UCSD-AML1 (cell line): Measurements from ENCODE around the gene MOB2.

Source experiments
- DNase-seq: peaks from one replicate; lab custom pipeline; 2025; ENCODE audit not compliant: unreplicated experiment; lab: John Stamatoyannopoulos, UW

Gene MOB2

DNA sequence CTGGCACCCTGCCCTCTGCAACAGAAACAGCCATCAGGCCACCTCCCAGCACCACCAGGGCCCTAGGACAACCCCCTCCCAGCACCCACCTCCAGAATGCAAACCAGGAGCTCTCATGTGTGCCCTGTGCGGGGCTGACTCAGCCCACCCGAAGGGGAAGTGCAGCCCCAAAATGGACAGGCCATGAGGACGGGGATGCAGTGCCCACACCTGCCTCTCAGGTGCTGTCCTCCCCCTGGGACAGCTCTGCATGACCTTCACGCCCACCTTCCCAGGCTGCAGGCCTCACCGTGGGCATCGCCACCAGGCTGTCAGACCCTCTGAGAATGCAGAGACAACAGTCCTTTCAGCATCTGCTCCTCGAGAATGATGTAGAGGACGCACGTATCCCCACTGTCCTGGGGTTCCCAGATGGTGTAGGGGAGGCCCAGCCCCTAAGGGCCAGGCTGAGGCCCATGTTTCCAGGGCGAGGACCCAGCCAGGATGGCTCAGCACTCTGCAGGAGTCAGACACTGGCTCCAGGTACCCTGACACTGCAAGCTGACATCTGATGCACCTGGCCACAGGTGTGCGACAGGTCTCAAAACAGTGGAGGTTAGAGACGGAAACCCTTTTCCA is 13.5 kb downstream of the MOB2 start:
- DNase-seq, result no peak

- no peak for DNase-seq
Measured at GRCh38 chr11:1472180-1473005, 14.2 kb downstream of the MOB2 start.

GRCh38 chr11:1471736-1472135 is 14.8 kb downstream of the MOB2 start:
- no peak for DNase-seq

- DNase-seq, result no peak
Measured at GRCh38 chr11:1470681-1471611, 15.6 kb downstream of the MOB2 start.

DNA sequence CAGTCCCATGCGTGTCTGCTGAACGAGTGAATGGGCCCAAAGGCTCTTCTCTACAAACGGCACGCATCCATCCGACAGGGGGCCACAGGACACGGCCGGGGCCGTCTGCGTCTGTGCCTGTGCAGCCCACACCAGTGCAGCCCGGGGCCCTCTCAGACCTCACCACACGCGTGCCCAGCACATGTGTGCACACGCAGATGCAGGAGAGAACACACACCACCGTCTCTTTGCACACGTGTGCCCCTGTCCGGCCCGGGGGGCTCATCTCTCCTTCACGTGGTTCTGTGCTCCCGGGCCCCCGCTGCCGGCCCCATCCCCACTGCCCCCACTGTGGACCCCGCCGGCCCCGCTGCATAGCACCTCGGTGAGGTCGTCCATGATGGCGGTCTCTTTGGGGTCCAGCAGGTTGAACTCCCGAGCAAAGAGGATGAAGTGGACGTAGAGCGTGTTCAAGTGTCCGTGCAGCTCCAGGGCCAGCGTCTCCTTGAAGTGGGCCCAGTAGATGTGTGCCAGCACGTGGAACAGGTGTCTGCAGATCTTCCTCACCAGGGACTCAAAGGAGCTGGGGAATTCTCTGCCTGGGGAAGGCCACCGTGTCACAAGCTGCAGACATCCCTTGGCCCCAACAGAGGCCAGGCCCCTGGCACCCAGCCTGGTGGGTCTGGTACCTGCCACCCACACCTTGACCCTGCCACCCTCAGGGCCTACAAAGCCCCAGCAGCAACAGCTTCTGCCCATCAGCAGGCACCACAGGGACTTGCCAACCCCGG is 16.5 kb downstream of the MOB2 start:
- DNase-seq, result no peak

DNA sequence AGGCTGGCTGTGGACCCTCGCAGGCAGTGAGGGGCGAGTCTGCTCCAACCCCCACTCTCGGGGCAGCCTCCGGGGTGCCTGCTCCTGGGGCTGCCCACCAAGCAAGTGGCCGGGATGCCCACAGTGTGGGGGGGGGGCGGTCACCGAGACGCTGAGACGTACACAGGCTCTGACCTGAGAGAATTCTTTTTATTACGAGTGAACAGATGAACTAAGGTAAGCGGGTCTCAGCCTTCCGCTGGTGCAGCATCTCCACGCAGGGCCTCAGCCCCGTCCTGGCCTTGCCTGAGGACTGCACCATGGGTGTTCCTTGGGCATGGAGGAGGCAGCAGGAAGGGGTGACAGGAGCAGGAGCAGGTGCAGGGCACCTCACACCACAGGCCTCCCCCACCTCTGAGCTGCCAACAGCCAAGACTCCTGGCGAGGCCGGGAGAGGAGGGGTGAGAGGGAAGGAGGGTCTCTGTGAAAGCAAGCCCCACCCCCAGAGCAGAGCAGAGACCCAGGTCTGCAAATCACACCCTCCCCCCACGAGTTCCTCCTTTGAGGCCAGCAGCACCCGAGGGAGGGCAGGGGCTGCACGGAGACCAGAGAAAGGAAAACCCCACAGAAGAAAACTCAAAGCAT is 17.2 kb downstream of the MOB2 start:
- no peak for DNase-seq

DNA sequence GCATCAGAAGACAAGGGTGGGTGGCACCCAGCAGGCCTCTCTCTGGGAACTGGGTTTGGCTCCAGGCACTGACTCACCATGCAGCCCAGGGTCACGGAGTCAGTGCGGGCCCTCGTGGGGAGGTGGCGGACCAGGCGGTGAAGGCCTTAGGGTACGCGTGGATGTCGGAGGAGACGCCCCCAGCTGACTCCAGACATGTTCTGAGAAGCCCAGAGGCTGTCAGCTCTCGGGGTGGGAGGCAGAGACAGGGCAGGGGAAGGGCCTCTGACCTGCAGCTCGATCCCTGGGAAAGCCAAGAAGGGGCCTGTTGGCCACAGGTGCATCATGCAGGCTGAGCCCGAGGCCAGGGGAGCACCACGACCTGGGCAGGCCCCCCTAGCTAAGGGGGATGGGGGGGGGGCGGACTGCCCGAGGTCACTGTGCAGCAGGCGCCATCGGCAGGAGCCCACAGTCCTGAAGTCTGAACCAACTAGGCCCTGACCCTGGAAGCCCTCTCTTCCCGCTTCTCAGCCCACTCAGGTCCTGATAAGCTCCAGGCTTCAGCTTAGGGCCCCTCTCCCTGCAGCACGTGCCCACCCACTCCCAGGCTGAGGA is 18.0 kb downstream of the MOB2 start:
- no peak for DNase-seq

DNA sequence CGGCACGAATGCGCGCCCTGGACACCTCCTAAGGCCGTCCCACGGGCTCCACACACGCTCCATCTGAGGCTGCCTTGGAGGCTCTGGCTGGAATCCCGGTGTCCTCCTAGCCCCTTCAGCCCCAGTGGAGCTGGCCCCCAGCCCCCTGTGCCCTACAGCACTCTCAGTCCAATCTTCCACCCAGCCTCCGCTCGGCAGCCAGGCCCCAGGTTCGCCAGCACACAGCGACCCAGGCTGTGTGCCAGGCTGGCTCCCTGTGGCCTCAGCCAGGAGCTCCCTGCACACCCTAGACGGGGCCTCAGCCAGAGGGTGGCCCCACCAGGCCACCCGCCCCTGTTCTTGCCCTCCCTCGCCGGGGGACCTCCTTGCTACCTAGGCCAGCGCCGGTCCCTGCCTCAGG is 18.6 kb downstream of the MOB2 start:
- DNase-seq, result no peak

GRCh38 chr11:1467270-1467669 is 19.3 kb downstream of the MOB2 start:
- no peak for DNase-seq

DNA sequence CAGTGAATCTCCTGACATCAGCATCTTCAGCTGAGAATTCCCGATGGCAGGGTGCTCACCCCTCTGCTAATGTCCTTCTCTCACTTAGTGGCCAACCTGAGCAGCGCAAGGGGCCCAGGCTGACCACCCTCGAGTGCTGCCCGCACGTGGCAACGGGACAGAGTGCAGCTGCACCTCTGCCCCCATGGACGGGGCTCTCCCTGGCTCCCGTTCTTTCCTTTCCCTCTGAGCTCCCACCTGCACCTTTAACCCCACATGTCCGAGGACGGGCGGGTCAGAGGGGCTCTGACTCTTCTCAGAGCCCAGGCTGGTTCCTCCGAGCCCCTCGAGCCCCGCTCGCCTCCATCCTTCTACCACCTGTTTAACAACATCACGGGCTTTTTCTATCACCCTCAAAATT is 19.8 kb downstream of the MOB2 start:
- no peak for DNase-seq

- DNase-seq, result no peak
Measured at GRCh38 chr11:1463056-1463455, 23.5 kb downstream of the MOB2 start.

DNA sequence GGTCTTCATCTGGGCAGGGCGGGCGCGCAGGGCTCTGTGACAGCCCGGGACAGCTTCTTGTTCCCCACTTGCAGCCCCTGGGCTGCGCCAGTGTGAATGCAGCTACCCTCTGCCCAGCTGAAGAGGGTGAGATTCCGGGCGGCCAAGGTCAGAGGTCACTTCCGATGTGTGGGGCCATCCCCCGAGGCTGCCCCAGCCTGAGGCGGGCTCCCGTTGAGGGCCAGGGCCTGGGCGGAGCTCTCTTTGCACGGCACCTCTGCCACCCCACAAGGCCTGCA is 23.9 kb downstream of the MOB2 start:
- DNase-seq, result no peak

- DNase-seq, result no peak
Measured at GRCh38 chr11:1461826-1462697, 24.5 kb downstream of the MOB2 start.

GRCh38 chr11:1460986-1461825 is 25.4 kb downstream of the MOB2 start:
- DNase-seq, result no peak

DNA sequence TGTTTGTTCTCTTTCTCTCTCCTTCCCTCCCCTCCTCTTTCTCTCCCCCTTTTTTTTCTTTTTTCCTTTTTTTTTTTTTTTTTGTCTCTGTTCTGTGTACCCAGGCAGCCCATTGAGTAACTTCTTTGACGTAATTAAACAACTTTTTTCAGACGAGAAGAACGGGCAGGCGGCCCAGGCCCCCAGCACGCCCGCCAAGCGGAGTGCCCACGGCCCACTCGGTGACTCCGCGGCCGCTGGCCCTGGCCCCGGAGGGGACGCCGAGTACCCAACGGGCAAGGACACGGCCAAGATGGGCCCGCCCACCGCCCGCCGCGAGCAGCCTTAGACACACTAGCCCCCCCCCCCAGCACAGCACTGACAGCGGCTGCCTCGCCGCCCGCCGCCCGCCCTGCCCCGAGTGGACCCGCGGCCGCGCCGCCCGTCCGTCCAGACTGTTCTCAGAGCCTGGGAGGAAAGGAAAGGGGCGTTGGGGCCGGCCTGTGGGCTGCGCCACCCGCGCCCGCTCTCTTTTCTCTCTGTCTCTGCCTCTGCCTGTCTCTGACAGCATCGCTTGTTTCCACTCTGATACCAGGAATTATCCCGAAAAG is 26.1 kb downstream of the MOB2 start:
- DNase-seq, result no peak

- DNase-seq, result no peak
Measured at GRCh38 chr11:1459764-1460395, 26.7 kb downstream of the MOB2 start.

DNA sequence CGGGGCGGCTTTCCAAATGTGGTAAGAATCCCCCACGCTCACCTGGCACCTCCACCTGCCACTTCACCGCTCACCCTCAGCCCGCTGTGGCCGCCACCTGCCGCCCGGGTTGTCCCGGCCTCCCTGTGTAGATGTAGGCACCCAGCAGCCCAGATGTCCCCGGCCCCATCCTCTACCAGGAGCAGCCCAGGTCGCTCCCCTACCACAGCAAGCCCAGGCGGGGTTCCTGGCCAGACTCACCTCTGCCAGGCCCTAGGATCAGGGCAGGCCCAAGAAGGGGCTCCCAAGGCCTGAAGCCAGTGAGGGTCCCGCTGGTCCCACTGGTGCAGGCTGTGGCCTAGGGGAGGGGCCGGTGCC is 27.4 kb downstream of the MOB2 start:
- DNase-seq, result no peak
